HEK293T (cell line): ENCODE data around the gene PEAK1.

Source experiments
- CTCF ChIA-PET: fragments of 350-600 bp; formaldehyde crosslinking; extraction: SDS; loops from one replicate; lab custom pipeline; 2021; ENCODE audit warnings: antibody characterized with exemption, inconsistent platforms; lab: Yijun Ruan, JAX
- POLR2A ChIA-PET: fragments of 350-600 bp; formaldehyde crosslinking; extraction: SDS; loops from one replicate; lab custom pipeline; 2020; ENCODE audit warnings: antibody characterized with exemption, inconsistent platforms; lab: Yijun Ruan, JAX
- DNase-seq: peaks from one replicate; pipeline ENCODE4 v3.0.0; 2012; ENCODE audit warnings: mixed read lengths; ENCODE audit errors: extremely low spot score
- ARNT ChIP-seq: fragments of 450-650 bp; IDR thresholded peaks from 2 replicates; pipeline ENCODE4 v1.6.1; 2017; ENCODE audit warnings: mild to moderate bottlenecking
- BHLHE40 ChIP-seq: fragments of 450-650 bp; IDR thresholded peaks from 2 replicates; pipeline ENCODE4 v1.6.1; 2016; ENCODE audit warnings: mild to moderate bottlenecking, moderate library complexity, borderline replicate concordance
- CTBP1 ChIP-seq: fragments of 450-650 bp; IDR thresholded peaks from 2 replicates; pipeline ENCODE4 v1.6.1; 2016; ENCODE audit warnings: borderline replicate concordance
- ELF4 ChIP-seq: fragments of 450-650 bp; IDR thresholded peaks from 2 replicates; pipeline ENCODE4 v1.6.1; 2017; ENCODE audit warnings: antibody characterized with exemption
- FOXA1 ChIP-seq: fragments of 450-650 bp; IDR thresholded peaks from 2 replicates; pipeline ENCODE4 v1.6.1; 2016; ENCODE audit warnings: mild to moderate bottlenecking
- FOXK2 ChIP-seq: fragments of 450-650 bp; IDR thresholded peaks from 2 replicates; pipeline ENCODE4 v1.6.1; 2016; ENCODE audit warnings: mild to moderate bottlenecking
- FOXM1 ChIP-seq: fragments of 450-650 bp; IDR thresholded peaks from 2 replicates; pipeline ENCODE4 v1.6.1; 2017; ENCODE audit warnings: mild to moderate bottlenecking, borderline replicate concordance
- HDGF ChIP-seq: fragments of 450-650 bp; IDR thresholded peaks from 2 replicates; pipeline ENCODE4 v1.6.1; 2017; ENCODE audit warnings: antibody characterized with exemption, borderline replicate concordance
- L3MBTL2 ChIP-seq: fragments of 450-650 bp; conservative IDR thresholded peaks from 2 replicates; pipeline ENCODE4 v1.6.1; 2016; ENCODE audit warnings: mild to moderate bottlenecking
- LEF1 ChIP-seq: fragments of 450-650 bp; IDR thresholded peaks from 2 replicates; pipeline ENCODE4 v1.6.1; 2017; ENCODE audit warnings: mild to moderate bottlenecking, borderline replicate concordance
- NFRKB ChIP-seq: fragments of 450-650 bp; IDR thresholded peaks from 2 replicates; pipeline ENCODE4 v1.6.1; 2016; ENCODE audit warnings: mild to moderate bottlenecking, moderate library complexity
- SP1 ChIP-seq: fragments of 450-650 bp; IDR thresholded peaks from 2 replicates; pipeline ENCODE4 v1.6.1; 2017
- SUZ12 ChIP-seq: fragments of 450-650 bp; IDR thresholded peaks from 2 replicates; pipeline ENCODE4 v1.6.1; 2016; ENCODE audit warnings: mild to moderate bottlenecking
- TARDBP ChIP-seq: fragments of 450-650 bp; IDR thresholded peaks from 2 replicates; pipeline ENCODE4 v1.6.1; 2016
- ZNF384 ChIP-seq: fragments of 450-650 bp; IDR thresholded peaks from 2 replicates; pipeline ENCODE4 v1.6.1; 2016
- TF ChIP-seq, protein P1 (sequence below): fragments of 450-650 bp; IDR thresholded peaks from 2 replicates; pipeline ENCODE4 v1.6.1; 2016

Gene PEAK1

DNA sequence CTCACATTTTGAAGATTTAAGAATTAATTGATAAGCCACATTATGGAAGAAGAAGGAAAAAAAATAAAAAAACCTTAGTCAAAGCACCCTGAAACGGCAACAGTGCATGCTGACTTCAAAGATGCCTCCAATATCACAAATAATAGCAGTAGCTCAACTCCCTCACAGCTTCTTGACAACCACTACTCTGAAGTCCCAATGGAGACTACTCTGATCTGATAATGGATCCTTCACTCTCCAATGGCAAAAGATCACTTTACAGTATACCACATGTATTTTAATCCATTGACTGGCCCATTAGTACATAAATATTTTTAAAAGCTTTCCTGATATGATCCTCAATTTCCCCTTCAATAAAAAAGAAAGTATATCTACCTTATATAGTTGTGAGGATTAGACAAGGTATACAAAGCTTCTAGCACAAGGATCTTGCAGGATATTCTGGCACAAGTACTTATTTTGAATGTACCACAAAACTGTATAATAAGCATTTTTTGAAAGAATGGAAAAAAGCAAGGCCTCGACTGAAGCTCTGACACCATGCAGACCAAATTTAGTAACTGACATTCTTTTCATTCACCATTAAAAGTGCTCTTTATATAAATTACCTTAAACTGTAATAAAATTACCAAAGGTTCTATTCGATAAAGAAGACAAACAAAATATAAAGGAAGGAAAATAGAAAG, 91.9 kb downstream of the PEAK1 start:
- DNase-seq = no peak
- TF ChIP-seq ZNF384 (no peak), L3MBTL2 (no peak), SP1 (no peak), ARNT (no peak), HDGF (no peak), NFRKB (no peak)
- ChIA-PET CTCF (interaction anchor here (0.6 kb wide), 1 partner anchor 1692 kb away, joined by 7 read pairs; no protein-coding TSS in a partner anchor), POLR2A (interaction anchor here (0.7 kb wide), 1 partner anchor 224 kb away, joined by 3 read pairs; no protein-coding TSS in a partner anchor)

DNA sequence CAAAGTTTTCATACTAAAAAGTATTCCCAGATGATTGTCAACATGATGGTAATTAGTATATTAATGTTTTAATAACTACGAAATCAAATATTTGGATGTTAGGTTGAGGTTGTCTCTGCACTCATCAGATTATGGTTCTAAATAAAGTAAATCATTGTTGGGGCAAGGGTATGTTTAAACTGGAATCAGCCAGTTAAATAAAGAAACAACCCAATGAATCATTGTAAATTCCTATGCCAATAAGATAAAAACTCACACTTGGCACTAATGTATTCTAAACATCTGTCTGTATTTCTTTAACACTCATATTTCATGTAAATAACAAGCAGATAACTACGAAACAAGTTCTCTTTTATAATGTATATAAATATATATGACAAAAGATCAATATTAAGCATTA, 92.7 kb downstream of the PEAK1 start:
- CTCF ChIA-PET = no interaction called here
- no peak for TF ChIP-seq FOXA1
- no peak for TF ChIP-seq CTBP1
- no peak for TF ChIP-seq ARNT
- no peak for TF ChIP-seq SP1
- no peak for TF ChIP-seq ELF4
- TF ChIP-seq NFRKB = no peak
- no peak for TF ChIP-seq TARDBP
- TF ChIP-seq, protein P1, sequence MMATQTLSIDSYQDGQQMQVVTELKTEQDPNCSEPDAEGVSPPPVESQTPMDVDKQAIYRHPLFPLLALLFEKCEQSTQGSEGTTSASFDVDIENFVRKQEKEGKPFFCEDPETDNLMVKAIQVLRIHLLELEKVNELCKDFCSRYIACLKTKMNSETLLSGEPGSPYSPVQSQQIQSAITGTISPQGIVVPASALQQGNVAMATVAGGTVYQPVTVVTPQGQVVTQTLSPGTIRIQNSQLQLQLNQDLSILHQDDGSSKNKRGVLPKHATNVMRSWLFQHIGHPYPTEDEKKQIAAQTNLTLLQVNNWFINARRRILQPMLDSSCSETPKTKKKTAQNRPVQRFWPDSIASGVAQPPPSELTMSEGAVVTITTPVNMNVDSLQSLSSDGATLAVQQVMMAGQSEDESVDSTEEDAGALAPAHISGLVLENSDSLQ = no peak
- TF ChIP-seq BHLHE40 = no peak
- TF ChIP-seq SUZ12 = no peak
- TF ChIP-seq HDGF = no peak
- no peak for DNase-seq
- POLR2A ChIA-PET = no interaction called here

DNA sequence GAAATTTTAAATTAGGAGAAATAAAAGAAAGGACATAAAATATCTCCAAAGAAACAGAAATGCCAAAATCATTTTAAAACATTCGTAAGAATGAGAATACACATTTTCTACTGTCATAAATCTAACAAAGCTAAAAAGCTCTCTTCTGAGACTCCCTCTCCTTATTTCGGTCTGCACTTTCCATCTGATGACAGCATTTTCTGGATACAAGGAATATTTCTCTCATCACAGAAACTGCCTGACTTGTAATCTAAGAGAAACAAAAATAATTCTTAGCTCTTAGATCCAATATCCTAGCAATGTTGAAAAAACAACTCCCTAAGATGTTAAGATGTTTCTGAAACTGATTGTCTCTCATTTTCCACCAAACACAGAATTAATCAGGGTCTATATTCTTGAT, 93.5 kb downstream of the PEAK1 start:
- CTCF ChIA-PET = no interaction called here
- POLR2A ChIA-PET = no interaction called here
- no peak for TF ChIP-seq SUZ12
- no peak for TF ChIP-seq BHLHE40
- no peak for TF ChIP-seq FOXA1
- no peak for TF ChIP-seq L3MBTL2
- no peak for TF ChIP-seq NFRKB
- TF ChIP-seq CTBP1 = no peak
- no peak for TF ChIP-seq FOXM1
- no peak for TF ChIP-seq LEF1
- TF ChIP-seq ZNF384 = no peak
- TF ChIP-seq SP1 = no peak
- TF ChIP-seq ARNT = no peak
- no peak for TF ChIP-seq ELF4
- TF ChIP-seq TARDBP = no peak
- TF ChIP-seq, protein P1 = no peak
- TF ChIP-seq FOXK2 = no peak
- no peak for TF ChIP-seq HDGF
- DNase-seq = no peak

DNA sequence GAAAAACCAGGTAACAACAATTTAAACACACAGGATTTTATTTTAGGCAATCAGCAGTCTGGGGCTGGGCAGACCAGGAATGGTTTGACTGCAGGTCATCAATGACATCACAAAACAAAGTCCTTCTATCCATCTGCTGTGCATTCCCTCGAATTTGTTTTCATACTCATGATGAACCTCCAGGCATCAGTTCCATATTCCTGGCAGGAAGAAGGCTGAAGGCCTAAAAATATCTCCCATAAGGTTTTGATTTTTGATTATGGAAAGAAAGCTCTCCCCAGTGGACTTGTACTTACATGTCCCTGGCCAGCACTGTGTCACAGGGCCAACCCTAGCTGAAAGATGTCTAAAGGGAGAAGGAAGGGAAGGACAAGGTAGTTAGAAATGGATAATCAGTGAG, 107.4 kb downstream of the PEAK1 start:
- CTCF ChIA-PET = no interaction called here
- TF ChIP-seq ELF4 (no peak), L3MBTL2 (no peak), LEF1 (no peak), SP1 (no peak), FOXM1 (no peak), ZNF384 (no peak), FOXA1 (no peak), CTBP1 (no peak), BHLHE40 (no peak), NFRKB (no peak), ARNT (no peak), SUZ12 (no peak), TARDBP (no peak), HDGF (no peak), FOXK2 (no peak)
- TF ChIP-seq, protein P1 = no peak
- no peak for DNase-seq
- POLR2A ChIA-PET = no interaction called here

DNA sequence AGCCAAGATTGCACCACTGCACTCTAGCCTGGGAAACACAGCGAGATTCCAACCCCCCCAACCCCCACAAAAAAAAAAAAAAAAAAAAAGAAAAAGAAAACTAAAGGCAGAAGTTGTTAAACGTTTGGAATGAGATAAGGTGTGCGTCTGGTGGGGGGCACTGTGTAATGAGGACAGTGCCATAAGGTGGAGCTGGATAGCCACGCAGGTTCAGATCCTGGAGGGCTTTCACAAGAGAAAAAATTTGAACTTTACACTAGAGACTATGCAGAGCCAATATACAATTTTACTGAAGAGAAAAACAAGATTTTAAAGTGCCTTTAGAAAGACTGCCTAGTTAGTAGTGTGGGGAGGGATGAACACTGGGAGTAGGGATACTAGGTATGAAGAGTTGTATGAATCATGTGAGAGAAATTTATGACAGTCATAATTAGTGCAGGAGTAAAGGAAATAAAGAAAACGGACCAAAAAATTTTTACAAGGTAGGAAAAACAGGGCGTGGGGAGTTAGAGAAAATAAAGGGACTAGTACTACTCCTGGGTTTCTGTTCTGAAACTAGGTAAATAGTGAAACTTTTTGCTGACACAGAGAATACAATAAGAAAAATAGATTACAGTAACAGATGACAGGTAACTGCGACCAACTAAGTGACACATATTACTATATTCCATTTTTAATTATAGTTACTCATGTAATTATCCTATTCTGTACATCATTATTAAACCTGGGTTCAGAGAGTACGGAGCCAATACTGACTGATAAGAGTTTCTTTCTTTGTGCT, 108.1 kb downstream of the PEAK1 start:
- TF ChIP-seq HDGF (no peak), L3MBTL2 (no peak), CTBP1 (no peak)
- no peak for DNase-seq
- POLR2A ChIA-PET = no interaction called here
- CTCF ChIA-PET = interaction anchor here (0.7 to 1.1 kb wide), 2 partner anchors 220 to 487 kb away, joined by 3 to 9 read pairs; no protein-coding TSS in a partner anchor

DNA sequence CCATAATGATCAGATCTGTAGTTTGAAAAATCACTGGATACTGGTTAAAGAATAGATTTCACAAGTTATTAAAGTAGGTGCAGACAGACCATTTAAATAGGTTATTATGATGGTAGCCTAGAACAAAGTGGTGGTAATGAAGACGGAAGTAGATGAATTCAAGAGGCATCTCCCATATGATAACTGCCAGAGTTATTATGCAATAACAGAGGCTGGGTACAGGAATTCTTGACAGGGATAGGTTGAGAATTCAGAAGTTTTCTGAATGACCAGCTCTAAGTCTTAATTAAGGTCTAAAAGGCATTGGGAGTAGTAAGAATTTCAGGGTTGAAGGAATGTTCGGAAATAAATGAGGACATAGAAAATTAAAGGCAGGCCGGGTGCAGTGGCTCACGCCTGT, 108.9 kb downstream of the PEAK1 start:
- no peak for TF ChIP-seq ELF4
- TF ChIP-seq SUZ12 = no peak
- TF ChIP-seq TARDBP = no peak
- TF ChIP-seq BHLHE40 = no peak
- no peak for TF ChIP-seq CTBP1
- no peak for TF ChIP-seq LEF1
- TF ChIP-seq ARNT = no peak
- TF ChIP-seq L3MBTL2 = no peak
- DNase-seq = no peak
- ChIA-PET POLR2A (no interaction called here), CTCF (interaction anchor here (0.7 to 1.1 kb wide), 2 partner anchors 221 to 486 kb away, joined by 3 to 9 read pairs; no protein-coding TSS in a partner anchor)
